Cardiac septum (tissue), 1 donor: ENCODE measurements around the gene SQOR. TPM values are rescaled to one million over a fixed set of nuclear protein-coding genes. Genes with fewer than 3 reads are reported as not detected.
"Not testable (repeated sequence)": the region's sequence is repeated elsewhere in the genome, so short reads cannot be mapped to it uniquely, and the experiment has no call there.

Source experiments
- DNase-seq: peaks from one replicate; pipeline ENCODE4 v3.0.0-alpha.2; 2020; ENCODE audit warnings: low spot score
- intact Hi-C: fragments of 100-400 bp; cut with DNase I; formaldehyde crosslinking; loops from one replicate; pipeline ENCODE4 v1.14.0; 2022
- total RNA-seq: library from RNA; stranded (reverse); fragmentation: NEBNext Ultra II Directional; extraction: Animal tissue kit (Norgen Biotek cat#: 25700); gene quantifications from one replicate; pipeline ENCODE4 v1.2.1, GENCODE V29; 2021
- donor health status: DM: no; HTN: no; CAD: no.

SQOR gene
- total RNA-seq, 1 donor from 2014 or later = 12.3 TPM

DNA sequence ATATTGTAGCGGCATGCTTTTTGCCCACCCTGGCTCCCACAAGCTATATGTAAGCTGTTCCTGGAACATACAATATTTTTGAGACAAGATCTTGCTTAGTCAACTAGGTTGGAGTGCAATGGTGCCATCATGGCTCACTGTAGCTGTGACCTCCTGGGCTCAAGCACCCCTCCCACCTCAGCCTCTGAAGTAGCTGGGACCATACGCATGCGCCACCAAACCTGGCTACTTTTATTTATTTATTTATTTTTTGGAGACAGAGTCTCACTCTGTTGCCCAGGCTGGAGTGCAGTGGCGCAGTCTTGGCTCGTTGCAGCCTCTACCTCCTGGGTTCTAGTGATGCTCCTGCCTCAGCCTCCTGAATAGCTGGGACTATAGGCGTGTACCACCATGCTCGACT, 6.7 kb upstream of the SQOR start:
- intact Hi-C loops = no loop called here
- DNase-seq = no peak

GRCh38 chr15:45630917-45631691, 3.7 kb upstream of the SQOR start:
- intact Hi-C loops = no loop called here
- DNase-seq = no peak

- no peak for DNase-seq
- intact Hi-C loops = no loop called here
Observed at GRCh38 chr15:45631776-45632175, 3.1 kb upstream of the SQOR start.

- intact Hi-C loops = no loop called here
- DNase-seq = peak; percentile 89
Observed at GRCh38 chr15:45635191-45635638, 386 bp downstream of the SQOR start.

- intact Hi-C loops = no loop called here
- no peak for DNase-seq
Observed at GRCh38 chr15:45635763-45636292, 999 bp downstream of the SQOR start.

DNA sequence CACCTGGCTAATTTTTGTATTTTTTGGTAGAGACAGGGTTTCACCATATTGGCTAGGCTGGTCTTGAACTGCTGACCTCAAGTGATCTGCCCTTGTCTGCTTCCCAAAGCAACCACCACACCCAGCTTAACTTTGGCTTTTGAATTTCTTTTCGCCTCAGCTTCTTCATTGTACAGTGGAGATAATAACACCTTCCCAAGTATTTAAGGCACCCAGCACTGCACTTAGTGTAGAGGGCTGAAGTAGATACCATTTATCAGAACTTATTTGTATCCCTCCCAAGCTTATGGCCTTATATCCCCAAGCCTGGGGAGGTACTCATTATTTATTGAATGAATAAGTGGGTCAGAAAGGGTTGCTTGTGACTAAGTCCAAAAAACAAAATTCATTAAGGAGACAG, 2.3 kb downstream of the SQOR start:
- DNase-seq = no peak
- intact Hi-C loops = no loop called here

DNA sequence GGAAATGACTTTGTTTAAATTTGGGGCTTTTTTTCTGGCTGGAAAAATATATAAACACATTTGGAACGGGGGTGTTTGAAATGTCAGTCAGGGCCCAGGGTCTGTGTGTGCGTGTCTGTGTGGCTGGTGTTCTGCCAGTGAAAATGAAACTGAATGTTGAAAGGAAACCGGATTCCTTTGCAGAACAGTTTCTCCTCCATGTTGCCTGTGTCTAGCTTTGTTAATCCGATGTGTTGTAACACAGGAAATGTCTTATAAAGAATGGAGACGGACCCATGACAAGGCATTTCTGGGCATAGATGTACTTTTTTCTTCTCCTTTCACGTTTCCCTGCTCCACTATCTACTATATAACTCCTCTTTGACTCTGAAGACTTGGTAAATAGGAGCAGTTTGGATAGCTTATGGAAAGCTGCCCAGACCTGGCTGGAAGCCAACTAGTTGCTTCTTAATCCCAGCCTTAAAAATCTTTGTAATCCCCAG, 2.8 kb downstream of the SQOR start:
- intact Hi-C loops = no loop called here
- DNase-seq = no peak

DNA sequence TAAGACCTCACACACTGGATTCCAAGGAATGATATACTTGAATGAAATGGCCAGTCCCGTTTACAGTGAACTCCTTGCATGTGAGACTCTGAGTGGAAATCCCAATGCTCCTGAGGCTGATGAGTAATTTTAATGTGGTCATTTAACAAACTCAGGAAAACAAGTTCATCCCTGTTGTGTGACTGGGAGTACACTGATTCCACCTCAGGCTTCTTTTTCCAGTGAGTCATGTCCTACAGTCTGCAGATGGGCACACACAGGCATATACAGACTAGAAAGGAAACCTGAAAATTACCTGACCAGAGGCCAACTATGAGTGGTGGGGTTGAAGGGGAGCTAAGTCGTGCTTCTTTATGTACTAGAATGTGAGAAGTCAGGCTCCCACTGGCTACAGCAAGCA, 5.8 kb downstream of the SQOR start:
- intact Hi-C loops = no loop called here
- no peak for DNase-seq

DNA sequence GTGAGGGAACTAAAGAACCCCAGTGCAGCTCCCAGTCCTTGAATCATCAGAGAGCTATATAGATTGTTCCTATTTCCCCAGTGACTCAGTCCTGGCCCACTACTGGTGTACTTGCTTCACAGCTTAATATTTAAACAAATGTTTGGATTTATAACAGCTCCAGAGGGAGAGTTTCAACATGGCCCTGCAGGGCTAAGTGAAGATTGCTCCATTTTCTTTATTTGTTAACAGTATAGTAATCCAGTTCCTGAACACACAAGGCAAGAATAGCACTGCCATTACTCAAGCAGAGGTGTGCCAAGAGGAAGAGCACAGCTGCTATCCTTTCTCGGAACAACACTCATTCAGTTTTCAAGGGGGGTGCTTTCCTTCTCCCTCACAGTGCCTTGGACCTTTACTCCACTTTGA, 6.5 kb downstream of the SQOR start:
- DNase-seq = no peak
- intact Hi-C loops = no loop called here

DNA sequence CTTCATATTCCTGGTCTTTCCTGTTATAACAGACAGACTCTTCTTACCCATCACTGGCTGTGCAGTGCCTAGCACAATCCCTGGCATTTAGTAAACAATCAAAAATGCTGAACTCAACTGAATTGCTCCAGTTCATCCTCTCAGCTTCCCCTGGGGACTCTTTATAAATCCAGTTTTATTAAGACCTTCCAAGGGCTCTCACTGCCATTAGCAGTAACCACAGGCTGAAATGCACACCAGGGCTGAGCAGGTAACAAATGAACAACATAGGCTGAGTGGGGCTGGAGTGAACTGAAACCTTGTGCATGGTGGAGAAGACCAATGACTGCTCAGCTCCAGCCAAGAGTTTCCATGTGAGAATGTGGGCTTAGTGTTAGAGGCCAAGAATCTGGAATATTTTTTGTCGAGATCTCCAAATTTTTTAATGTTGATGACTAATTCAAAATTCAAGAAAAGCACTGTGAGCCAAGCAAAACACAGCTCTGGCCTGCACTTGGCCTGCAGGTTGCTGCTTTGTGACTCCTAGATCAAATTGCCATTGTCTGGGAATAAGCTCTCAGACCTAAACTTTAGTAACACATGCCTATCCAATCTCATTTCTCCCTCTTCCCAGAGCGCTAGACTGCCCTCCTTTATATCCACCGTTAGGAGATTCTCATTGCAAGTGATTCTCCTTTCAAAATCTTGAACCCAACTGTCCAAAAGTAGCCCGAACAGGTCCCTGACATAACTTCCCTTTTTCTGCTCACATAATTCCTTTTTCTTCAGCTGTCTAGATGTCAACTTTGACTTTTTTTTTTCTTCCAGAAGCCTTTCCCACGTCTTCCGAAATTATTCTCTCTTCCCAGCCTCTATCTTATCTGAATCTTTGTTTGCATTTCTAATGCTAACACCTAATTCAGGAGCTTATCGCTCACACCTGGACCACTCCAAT, 7.4 kb downstream of the SQOR start:
- DNase-seq = no peak

GRCh38 chr15:45644437-45644836, 9.6 kb downstream of the SQOR start:
- DNase-seq = no peak
- intact Hi-C loops = no loop called here

More for the DNA sequence above, 7.4 kb downstream of the SQOR start:
- intact Hi-C loops = no loop called here

DNA sequence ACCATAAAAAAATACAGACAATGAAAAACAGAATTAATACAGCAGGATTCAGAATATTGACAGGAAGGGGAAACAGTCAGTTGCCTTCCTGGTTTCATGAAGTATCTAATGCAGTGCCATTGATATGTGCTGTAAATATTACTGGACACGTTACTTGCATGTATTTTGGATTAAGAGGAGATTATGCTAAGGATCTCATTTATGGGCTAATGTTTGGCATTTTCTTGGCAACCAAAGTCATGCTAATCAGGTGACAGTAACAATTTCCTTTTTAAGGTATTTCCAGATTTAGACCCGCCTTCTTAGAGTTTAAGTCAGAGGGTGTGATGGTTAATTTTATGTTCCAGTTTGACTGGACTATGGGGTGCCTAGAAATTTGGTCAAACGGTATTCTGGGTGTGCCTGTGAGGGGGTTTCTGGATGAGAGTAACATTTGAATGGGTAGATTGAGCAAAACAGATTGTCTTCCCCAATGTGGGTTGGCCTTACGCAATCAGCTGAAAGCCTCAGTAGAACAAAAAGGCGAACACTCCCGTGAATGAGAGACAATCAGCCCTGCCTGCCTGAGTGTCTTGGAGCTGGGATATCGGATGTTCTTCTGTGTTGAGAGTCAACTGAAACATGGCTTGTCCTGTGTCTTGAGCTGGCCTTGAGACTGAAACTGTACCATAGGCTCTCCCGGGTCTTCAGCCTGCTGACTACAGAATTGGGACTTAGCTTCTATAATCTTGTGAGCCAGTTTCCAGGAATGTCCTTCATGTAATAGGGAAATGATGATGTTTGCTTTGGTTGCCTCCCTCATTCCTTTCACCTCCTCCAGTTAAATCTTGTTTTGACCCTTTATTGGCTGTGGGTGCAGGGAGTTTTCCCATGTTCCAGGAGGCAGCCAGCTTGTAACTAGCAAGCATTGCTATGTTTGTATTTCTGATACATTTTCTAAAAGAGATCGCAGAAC, 10.5 kb downstream of the SQOR start:
- intact Hi-C loops = no loop called here
- DNase-seq = no peak

GRCh38 chr15:45646220-45646619, 11.4 kb downstream of the SQOR start:
- no peak for DNase-seq
- intact Hi-C loops = no loop called here

GRCh38 chr15:45647828-45648227, 13.0 kb downstream of the SQOR start:
- intact Hi-C loops = no loop called here
- no peak for DNase-seq

DNA sequence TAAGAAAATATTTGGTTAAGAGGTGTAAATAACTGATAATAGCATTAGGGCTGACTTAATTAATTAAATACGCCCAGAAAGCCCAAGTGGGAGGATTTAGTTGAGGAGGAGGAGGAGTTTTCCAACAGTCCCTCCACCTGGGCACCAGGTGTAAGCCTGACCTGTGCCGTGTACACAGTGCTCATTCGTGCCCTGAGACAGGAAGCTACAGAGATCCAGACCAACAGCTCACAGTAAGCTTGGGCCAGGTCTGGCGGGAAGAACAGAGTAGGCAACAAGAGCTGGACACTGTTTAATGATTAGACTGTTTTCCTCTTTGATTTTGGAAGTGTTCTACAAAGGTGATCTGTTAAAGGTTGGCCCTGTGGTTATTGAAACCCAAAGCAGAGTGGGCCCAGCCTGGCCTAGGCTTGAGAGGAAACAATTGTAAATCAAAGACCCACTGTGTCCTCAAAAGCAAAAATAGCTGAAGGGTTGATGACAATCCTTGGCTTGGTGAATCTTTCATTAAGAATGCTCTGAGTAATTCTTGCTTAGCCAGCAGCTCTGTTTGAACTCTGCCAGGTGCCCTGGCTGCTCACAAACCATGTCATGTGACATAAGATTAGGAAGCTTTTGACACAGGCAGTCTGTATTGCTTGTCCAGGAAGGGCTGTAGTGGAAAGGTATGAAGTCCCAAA, 13.8 kb downstream of the SQOR start:
- DNase-seq = no peak
- intact Hi-C loops = no loop called here

DNA sequence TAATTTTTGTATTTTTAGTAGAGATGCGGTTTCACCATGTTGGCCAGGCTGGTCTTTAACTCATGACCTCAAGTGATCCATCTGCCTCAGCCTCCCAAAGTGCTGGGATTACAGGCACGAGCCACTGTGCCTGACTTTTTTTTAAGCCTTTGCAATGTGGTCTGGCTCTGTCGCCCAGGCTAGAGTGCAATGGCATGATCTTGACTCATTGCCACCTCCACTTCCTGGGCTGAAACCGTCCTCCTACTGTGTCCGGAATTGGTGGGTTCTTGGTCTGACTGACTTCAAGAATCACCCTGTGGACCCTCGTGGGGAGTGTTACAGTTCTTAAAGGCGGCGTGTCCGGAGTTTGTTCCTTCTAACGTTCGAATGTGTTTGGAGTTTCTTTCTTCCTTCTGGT, 15.2 kb downstream of the SQOR start:
- DNase-seq, intact Hi-C loops: not testable (repeated sequence)

DNA sequence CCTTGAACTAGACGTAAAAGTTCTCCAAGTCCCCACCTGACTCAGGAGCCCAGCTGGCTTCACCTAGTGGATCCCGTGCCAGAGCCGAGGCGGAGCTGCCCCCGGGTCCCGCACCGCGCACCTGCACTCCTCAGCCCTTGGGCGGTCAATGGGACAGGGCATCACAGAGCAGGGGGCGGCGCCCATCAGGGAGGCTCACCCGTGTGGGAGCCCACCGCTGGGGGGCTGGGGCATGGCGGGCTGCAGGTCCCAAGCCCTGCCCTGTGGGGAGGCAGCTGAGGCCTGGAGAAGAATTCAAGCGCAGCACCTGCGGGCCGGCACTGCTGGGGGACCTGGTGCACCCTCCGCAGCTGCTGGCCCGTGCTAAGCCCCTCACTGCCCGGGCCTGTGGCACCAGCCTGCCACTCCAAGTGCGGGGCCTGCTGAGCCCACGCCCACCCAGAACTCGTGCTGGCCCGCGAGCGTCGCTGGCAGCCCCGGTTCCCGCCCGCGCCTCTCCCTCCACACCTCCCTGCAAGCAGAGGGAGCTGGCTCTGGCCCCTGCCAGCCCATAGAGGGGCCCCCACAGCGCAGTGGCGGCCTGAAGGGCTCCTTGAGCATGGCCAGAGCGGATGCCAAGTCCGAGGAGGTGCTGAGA, 16.2 kb downstream of the SQOR start:
- DNase-seq = no peak
- intact Hi-C loops = no loop called here

DNA sequence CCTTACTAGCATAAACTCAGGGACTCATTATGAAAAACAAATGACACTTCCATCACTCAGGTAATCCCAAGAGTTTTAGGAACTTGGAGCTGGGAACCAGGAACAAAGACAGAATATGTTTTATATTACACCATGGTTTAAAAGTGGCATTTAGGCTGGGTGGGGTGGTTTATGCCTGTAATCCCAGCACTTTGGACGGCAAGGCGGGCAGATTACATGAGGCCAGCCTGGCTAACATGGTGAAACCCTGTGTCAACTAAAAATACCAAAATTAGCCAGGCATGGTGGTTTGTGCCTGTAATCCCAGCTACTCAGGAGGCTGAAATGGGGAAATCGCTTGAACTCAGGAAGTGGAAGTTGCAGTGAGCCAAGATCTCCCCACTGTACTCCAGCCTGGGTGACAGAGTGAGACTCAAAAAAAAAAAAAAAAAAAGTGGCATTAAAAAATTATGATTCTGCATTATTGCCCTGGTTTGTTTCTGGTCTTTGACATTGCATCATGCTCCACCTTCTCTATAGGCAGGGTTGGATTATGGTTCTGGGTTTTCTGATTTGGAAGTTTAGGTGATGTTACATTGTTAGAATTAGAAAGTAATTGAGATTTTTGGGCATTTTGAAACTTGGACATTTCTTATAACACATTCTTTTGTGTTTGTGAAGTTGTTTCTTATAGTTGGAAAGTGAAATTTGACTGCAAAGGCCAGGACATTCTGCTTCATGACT, 19.0 kb downstream of the SQOR start:
- intact Hi-C loops = no loop called here
- DNase-seq = no peak
